ENCODE measurements around the gene KLHL26. TPM values are rescaled to one million over a fixed set of nuclear protein-coding genes. Genes with fewer than 3 reads are reported as not detected.

KLHL26 gene
- total and polyA plus RNA-seq, 2 experiments from 2014 or later, result 8.2 to 8.6 TPM

DNA sequence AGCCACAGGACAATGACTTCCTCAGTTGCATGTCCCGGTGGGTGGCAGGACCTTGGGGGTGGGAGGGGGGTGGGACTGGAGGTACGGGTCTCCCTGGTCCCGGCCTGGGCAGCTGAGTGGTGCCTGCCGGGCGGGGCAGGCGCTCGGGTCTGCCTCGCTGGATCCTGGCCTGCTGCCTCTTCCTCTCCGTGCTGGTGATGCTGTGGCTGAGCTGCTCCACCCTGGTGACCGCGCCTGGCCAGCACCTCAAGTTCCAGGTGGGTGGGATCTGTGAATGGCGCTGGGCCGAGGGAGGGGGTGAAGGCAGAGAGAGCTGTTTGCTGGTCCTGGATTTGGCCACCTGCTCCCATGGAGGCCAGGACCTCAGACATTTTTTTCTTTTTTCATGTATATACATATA lies 18.6 kb upstream of the KLHL26 start:
- Histone ChIP-seq H3K9me3 (ENCODE audit: low read depth) (no peaks in the 10 kb centered on the region), H3K4me1 (ENCODE audit: low read depth) (no peaks in the 10 kb centered on the region), H3K27me3 (peaks cover 33% of the 10 kb centered on the region), H3K36me3 (no peaks in the 10 kb centered on the region), H3K27ac (no peak overlapping the region), H3K4me3 (no peak overlapping the region)
- DNase-seq (ENCODE audit: low read depth in 1 of 2, low spot score in 1 of 2), result no peak
- TF ChIP-seq, protein P1, sequence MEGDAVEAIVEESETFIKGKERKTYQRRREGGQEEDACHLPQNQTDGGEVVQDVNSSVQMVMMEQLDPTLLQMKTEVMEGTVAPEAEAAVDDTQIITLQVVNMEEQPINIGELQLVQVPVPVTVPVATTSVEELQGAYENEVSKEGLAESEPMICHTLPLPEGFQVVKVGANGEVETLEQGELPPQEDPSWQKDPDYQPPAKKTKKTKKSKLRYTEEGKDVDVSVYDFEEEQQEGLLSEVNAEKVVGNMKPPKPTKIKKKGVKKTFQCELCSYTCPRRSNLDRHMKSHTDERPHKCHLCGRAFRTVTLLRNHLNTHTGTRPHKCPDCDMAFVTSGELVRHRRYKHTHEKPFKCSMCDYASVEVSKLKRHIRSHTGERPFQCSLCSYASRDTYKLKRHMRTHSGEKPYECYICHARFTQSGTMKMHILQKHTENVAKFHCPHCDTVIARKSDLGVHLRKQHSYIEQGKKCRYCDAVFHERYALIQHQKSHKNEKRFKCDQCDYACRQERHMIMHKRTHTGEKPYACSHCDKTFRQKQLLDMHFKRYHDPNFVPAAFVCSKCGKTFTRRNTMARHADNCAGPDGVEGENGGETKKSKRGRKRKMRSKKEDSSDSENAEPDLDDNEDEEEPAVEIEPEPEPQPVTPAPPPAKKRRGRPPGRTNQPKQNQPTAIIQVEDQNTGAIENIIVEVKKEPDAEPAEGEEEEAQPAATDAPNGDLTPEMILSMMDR (IDR thresholded peaks at IDR 0.05; ENCODE audit: low read depth, low read length), result no peak

GRCh38 chr19:18620311-18620710 lies 16.5 kb upstream of the KLHL26 start:
- H3K27me3 ChIP-seq, result peaks cover 13% of the 10 kb centered on the region
- DNase-seq (ENCODE audit: low read depth in 1 of 2, low spot score in 1 of 2), result no peak
- H3K4me3 ChIP-seq, result no peak overlapping the region
- no peaks in the 10 kb centered on the region for H3K4me1 ChIP-seq (ENCODE audit: low read depth)
- TF ChIP-seq, protein P1 (IDR thresholded peaks at IDR 0.05; ENCODE audit: low read depth, low read length), result no peak
- H3K36me3 ChIP-seq, result no peaks in the 10 kb centered on the region
- H3K9me3 ChIP-seq (ENCODE audit: low read depth), result no peaks in the 10 kb centered on the region
- no peak overlapping the region for H3K27ac ChIP-seq

- TF ChIP-seq, protein P1 (IDR thresholded peaks at IDR 0.05; ENCODE audit: low read depth, low read length), result no peak
- Histone ChIP-seq H3K9me3 (ENCODE audit: low read depth) (no peaks in the 10 kb centered on the region), H3K27me3 (peaks cover 7% of the 10 kb centered on the region), H3K36me3 (no peaks in the 10 kb centered on the region), H3K27ac (no peak overlapping the region), H3K4me3 (no peak overlapping the region), H3K4me1 (ENCODE audit: low read depth) (no peaks in the 10 kb centered on the region)
- no peak for DNase-seq (ENCODE audit: low read depth in 1 of 2, low spot score in 1 of 2)
Measured at GRCh38 chr19:18620902-18621301, 15.9 kb upstream of the KLHL26 start.

DNA sequence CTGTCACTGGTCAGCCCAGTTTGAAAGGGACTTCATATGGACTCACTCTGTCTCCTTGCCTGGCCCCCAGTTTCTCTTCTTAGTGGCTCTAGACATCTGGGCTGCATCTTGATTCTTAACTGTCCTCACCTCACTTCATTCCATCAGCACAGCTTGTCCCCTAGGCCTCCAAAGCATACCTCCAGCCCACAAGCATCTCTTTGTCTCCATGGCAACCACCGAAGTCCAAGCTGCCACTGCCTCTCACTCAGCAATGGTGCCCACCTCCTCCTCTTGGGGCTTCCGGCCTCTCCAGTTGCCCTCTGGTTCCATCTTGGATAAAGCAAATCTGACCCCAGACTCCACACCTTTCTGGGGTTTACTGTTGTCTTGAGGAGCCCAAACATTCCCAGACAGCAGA lies 9.9 kb upstream of the KLHL26 start:
- Histone ChIP-seq H3K36me3 (no peaks in the 10 kb centered on the region), H3K4me1 (ENCODE audit: low read depth) (no peaks in the 10 kb centered on the region), H3K27ac (no peak overlapping the region), H3K27me3 (no peaks in the 10 kb centered on the region), H3K9me3 (ENCODE audit: low read depth) (no peaks in the 10 kb centered on the region), H3K4me3 (no peak overlapping the region)
- DNase-seq (ENCODE audit: low read depth in 1 of 2, low spot score in 1 of 2), result peak in 1 of 2 donors; percentile 32
- TF ChIP-seq, protein P1 (IDR thresholded peaks at IDR 0.05; ENCODE audit: low read depth, low read length), result no peak

GRCh38 chr19:18629166-18630088 lies 7.4 kb upstream of the KLHL26 start:
- Histone ChIP-seq H3K9me3 (ENCODE audit: low read depth) (no peaks in the 10 kb centered on the region), H3K4me3 (no peak overlapping the region), H3K27ac (no peak overlapping the region), H3K36me3 (no peaks in the 10 kb centered on the region), H3K4me1 (ENCODE audit: low read depth) (no peaks in the 10 kb centered on the region), H3K27me3 (peaks cover 2% of the 10 kb centered on the region)
- peak in 1 of 2 donors; percentile 68 for DNase-seq (ENCODE audit: low read depth in 1 of 2, low spot score in 1 of 2)
- TF ChIP-seq, protein P1 (IDR thresholded peaks at IDR 0.05; ENCODE audit: low read depth, low read length), result no peak

All from cardiac muscle cell (in vitro differentiated cells and primary cell).